Thoracic aorta (tissue), 2 donors: ENCODE results near the gene VDAC2. TPM values are rescaled to one million over a fixed set of nuclear protein-coding genes. Genes with fewer than 3 reads are reported as not detected.

Experiments
- ATAC-seq: fragments of 150-250 bp; one replicate; pipeline ENCODE4 v1.8.0; 2017; ENCODE audit warnings: low read depth; ENCODE audit not compliant: insufficient number of reproducible peaks, low FRiP score
- DNase-seq: peaks from one replicate; pipeline ENCODE4 v3.0.0-alpha.2; 2020; ENCODE audit warnings: low spot score
- H3K27ac ChIP-seq, 2 donors: fragments of 200-600 bp; sonication (generic); 1 replicate in 1 of 2; 2 replicates in 1 of 2; pipeline ENCODE4 v1.5.1; 2016; ENCODE audit warnings: mild to moderate bottlenecking in 2 of 2, moderate library complexity in 2 of 2
- H3K27me3 ChIP-seq: fragments of 200-600 bp; sonication (generic); replicated peaks from 2 replicates; pipeline ENCODE4 v1.6.0; 2016; ENCODE audit warnings: mild to moderate bottlenecking; ENCODE audit not compliant: insufficient read depth
- H3K36me3 ChIP-seq: fragments of 200-600 bp; sonication (generic); one replicate; pipeline ENCODE4 v1.5.1; 2016
- H3K4me1 ChIP-seq, 2 donors: fragments of 200-600 bp; sonication (generic); 1 replicate in 1 of 2; 2 replicates in 1 of 2; pipeline versions ENCODE4 v1.5.1 to v1.6.0; 2016; ENCODE audit warnings: low read depth in 2 of 2, mild to moderate bottlenecking in 1 of 2; ENCODE audit not compliant: control insufficient read depth in 1 of 2
- H3K4me3 ChIP-seq: fragments of 200-600 bp; sonication (generic); 2 replicates; pipeline ENCODE4 v1.5.1; 2016; ENCODE audit warnings: mild to moderate bottlenecking
- H3K9me3 ChIP-seq: fragments of 200-600 bp; sonication (generic); 2 replicates; pipeline ENCODE4 v1.5.1; 2016
- CTCF ChIP-seq: fragments of 200-600 bp; sonication (generic); IDR thresholded peaks from one replicate; pipeline ENCODE4 v1.5.1; 2019; ENCODE audit warnings: antibody characterized with exemption
- total RNA-seq, 2 donors: library from RNA; depleted of rRNA; stranded (reverse); fragments of >200 nt; gene quantifications; one replicate each; pipeline versions ENCODE4 v1.1.0 to v1.2.3, GENCODE V29; 2016

Gene VDAC2
- total RNA-seq, 2 donors from 2014 or later, result 93.3 to 98.0 TPM

- H3K36me3 ChIP-seq, result no peaks in the 10 kb centered on the region
- no peak overlapping the region for H3K4me3 ChIP-seq
- no peak for TF ChIP-seq CTCF
- DNase-seq, result no peak
- ATAC-seq, result no peak
- H3K4me1 ChIP-seq, result peaks cover 0 to 5% of the 10 kb centered on the region in 2 donors
- no peaks in the 10 kb centered on the region for H3K27me3 ChIP-seq
- H3K9me3 ChIP-seq, result no peaks in the 10 kb centered on the region
- H3K27ac ChIP-seq, result no peak overlapping the region
Observed at GRCh38 chr10:75240329-75241076, 29.9 kb downstream of the VDAC2 start.

GRCh38 chr10:75243426-75243825 is 32.8 kb downstream of the VDAC2 start:
- TF ChIP-seq CTCF, result no peak

GRCh38 chr10:75244487-75245353 is 34.1 kb downstream of the VDAC2 start:
- Histone ChIP-seq H3K27me3 (no peaks in the 10 kb centered on the region), H3K27ac (no peak overlapping the region)

More at GRCh38 chr10:75243426-75243825, 32.8 kb downstream of the VDAC2 start:
- no peaks in the 10 kb centered on the region for H3K9me3 ChIP-seq
- no peaks in the 10 kb centered on the region for H3K36me3 ChIP-seq
- DNase-seq (no peak), ATAC-seq (no peak)
- no peak overlapping the region for H3K27ac ChIP-seq
- no peak overlapping the region for H3K4me3 ChIP-seq
- no peaks in the 10 kb centered on the region for H3K27me3 ChIP-seq
- no peaks in the 10 kb centered on the region for H3K4me1 ChIP-seq

GRCh38 chr10:75245354-75246250 is 35.0 kb downstream of the VDAC2 start:
- Histone ChIP-seq H3K36me3 (no peaks in the 10 kb centered on the region), H3K4me3 (no peak overlapping the region), H3K27me3 (no peaks in the 10 kb centered on the region), H3K27ac (no peak overlapping the region), H3K9me3 (no peaks in the 10 kb centered on the region), H3K4me1 (no peaks in the 10 kb centered on the region)
- TF ChIP-seq CTCF, result no peak
- DNase-seq, result no peak
- no peak for ATAC-seq

More at GRCh38 chr10:75244487-75245353, 34.1 kb downstream of the VDAC2 start:
- ATAC-seq (no peak), DNase-seq (no peak)
- Histone ChIP-seq H3K4me1 (no peaks in the 10 kb centered on the region), H3K36me3 (no peaks in the 10 kb centered on the region), H3K9me3 (no peaks in the 10 kb centered on the region), H3K4me3 (no peak overlapping the region)
- no peak for TF ChIP-seq CTCF
